ENCODE measurements around the gene FLYWCH2. TPM values are rescaled to one million over a fixed set of nuclear protein-coding genes. Genes with fewer than 3 reads are reported as not detected.
A peak's percentile ranks its signal among the peaks of the same experiment; 100 is the strongest.

FLYWCH2 gene
- total and polyA plus RNA-seq, 2 of the 13 experiments (the other 11 are each of a cell fraction or from before 2014, with no cell fraction given) = 16.9 to 19.8 TPM

GRCh38 chr16:2898831-2899563, 16.0 kb downstream of the FLYWCH2 start (continued):
- TF ChIP-seq USF2 (IDR thresholded peaks at IDR 0.05; ENCODE audit: low read depth, low read length) = no peak
- TF ChIP-seq USF2 (CRISPR knock-in tag; IDR thresholded peaks at IDR 0.05; ENCODE audit: borderline replicate concordance) = no peak
- no peak for TF ChIP-seq NFIB (CRISPR knock-in tag; IDR thresholded peaks at IDR 0.05; ENCODE audit: borderline replicate concordance)
- TF ChIP-seq ZMAT5 (CRISPR knock-in tag; IDR thresholded peaks at IDR 0.05; ENCODE audit: borderline replicate concordance, low read depth) = no peak
- TF ChIP-seq SP140L (CRISPR knock-in tag; IDR thresholded peaks at IDR 0.05; ENCODE audit: borderline replicate concordance) = no peak
- no peak for TF ChIP-seq PAF1 (CRISPR knock-in tag; IDR thresholded peaks at IDR 0.05)
- TF ChIP-seq SRY (CRISPR knock-in tag; IDR thresholded peaks at IDR 0.05) = no peak
- TF ChIP-seq MTERF4 (CRISPR knock-in tag; IDR thresholded peaks at IDR 0.05) = no peak
- TF ChIP-seq ARID3A (IDR thresholded peaks at IDR 0.05; ENCODE audit: low read depth, low read length) = no peak
- no peak for TF ChIP-seq SALL2 (CRISPR knock-in tag; IDR thresholded peaks at IDR 0.05)
- no peak for TF ChIP-seq JUND (CRISPR knock-in tag; IDR thresholded peaks at IDR 0.05)
- no peak for TF ChIP-seq ZNF746 (CRISPR knock-in tag; IDR thresholded peaks at IDR 0.05)
- no peak for TF ChIP-seq SUZ12 (IDR thresholded peaks at IDR 0.05; ENCODE audit: low read depth, low read length)
- no peak for TF ChIP-seq ARNTL (CRISPR knock-in tag; IDR thresholded peaks at IDR 0.05)
- TF ChIP-seq KDM2A (CRISPR knock-in tag; IDR thresholded peaks at IDR 0.05; ENCODE audit: borderline replicate concordance, low read depth) = peak; percentile 48; the same call in 1 of the 2 replicates
- TF ChIP-seq TCF7L2 (IDR thresholded peaks at IDR 0.05; ENCODE audit: low read depth, low read length) = no peak
- 0 out of 4 replicates have a peak, but pooled peaks of 1 of the 2 experiments have one; percentile 37 for TF ChIP-seq KLF16 (CRISPR knock-in tag; IDR thresholded peaks at IDR 0.05)
- no peak for TF ChIP-seq NFATC3 (CRISPR knock-in tag; IDR thresholded peaks at IDR 0.05)
- TF ChIP-seq REST (IDR thresholded peaks at IDR 0.05; ENCODE audit: borderline replicate concordance in 1 of 2, low read depth in 1 of 2, low read length in 2 of 2) = no peak
- no peak for TF ChIP-seq ATF7 (IDR thresholded peaks at IDR 0.05)
- no peak for TF ChIP-seq ATF7 (CRISPR knock-in tag; IDR thresholded peaks at IDR 0.05)
- 0 out of 2 replicates have a peak, but pooled peaks have one; percentile 15 for TF ChIP-seq KAT8 (CRISPR knock-in tag; IDR thresholded peaks at IDR 0.05)

Data from HepG2 (cell line).